ENCODE data around the gene PRR30.
"Not testable (repeated sequence)": the region's sequence is repeated elsewhere in the genome, so short reads cannot be mapped to it uniquely, and the experiment has no call there.

Gene PRR30

GRCh38 chr2:27139310-27139709 is at the start of gene PRR30:
TSS of gene PRR30 (minus strand) at chr2:27139410. CDS start at chr2:27138329, 1,081 bp downstream.
- DNase-seq (ENCODE audit: low read depth in 3 of 3), result no peak

GRCh38 chr2:27186613-27187345 is 47.6 kb upstream of the PRR30 start:
- DNase-seq (ENCODE audit: low read depth in 3 of 3), result no peak

DNA sequence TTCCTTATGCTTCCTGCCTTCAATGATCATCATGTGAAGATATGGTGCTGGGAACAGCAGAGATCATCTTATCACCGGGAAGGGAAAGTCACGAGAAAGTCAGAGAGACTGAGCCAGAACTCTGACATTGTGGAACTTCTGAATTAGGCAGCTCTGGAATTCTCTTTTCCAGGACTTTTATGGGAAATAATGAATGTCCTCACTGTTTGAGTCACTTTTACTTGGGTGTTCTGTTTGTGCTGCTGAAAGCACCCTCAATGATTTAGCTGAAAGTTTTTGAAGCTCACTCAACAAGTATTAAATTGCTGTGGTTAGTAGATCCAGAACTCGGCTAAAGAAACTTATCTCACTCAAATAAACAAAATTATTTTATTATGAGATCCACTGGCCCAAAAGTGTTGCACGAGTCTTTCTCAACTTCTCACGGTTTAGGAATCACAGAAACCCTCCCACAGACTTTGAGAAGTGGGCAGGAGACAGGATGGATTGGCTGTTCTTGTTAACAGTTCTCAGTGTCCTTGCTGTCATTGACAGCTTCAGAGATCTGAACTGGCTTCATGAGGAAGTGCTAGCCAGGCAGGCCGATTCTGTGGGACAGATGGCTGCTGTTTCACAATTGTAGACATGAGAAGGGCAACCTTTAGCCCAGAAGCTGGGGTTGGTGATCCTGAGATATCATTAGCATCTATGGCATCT is 46.3 kb upstream of the PRR30 start:
- no peak for DNase-seq (ENCODE audit: low read depth in 3 of 3)

GRCh38 chr2:27184115-27184514 is 44.9 kb upstream of the PRR30 start:
- DNase-seq (ENCODE audit: low read depth in 3 of 3), result no peak

DNA sequence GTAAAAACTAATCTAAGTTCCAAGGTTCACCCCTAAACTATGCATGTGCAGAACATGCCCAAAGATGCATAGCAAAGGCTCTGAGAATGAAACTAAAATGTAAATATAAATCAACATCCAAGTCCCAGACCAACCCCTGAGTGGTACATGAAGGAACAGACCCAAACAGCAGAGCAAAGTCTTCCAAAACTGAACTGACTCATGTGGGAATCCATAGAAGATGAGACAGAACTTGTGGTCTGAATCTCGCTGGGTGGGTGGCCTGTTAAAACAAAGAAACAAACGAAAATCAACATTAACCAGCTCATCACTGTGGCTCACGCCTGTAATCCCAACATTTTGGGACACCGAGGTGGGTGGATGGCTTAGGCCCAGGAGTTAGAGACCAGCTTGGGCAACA is 43.1 kb upstream of the PRR30 start:
- DNase-seq (ENCODE audit: low read depth in 3 of 3), result no peak

GRCh38 chr2:27179344-27180000 is 40.3 kb upstream of the PRR30 start:
- DNase-seq (ENCODE audit: low read depth in 3 of 3), result no peak

- no peak for DNase-seq (ENCODE audit: low read depth in 3 of 3)
Measured at GRCh38 chr2:27178469-27178868, 39.3 kb upstream of the PRR30 start.

- no peak for DNase-seq (ENCODE audit: low read depth in 3 of 3)
Measured at GRCh38 chr2:27177441-27178351, 38.5 kb upstream of the PRR30 start.

GRCh38 chr2:27175781-27176180 is 36.6 kb upstream of the PRR30 start:
- not testable (repeated sequence) for DNase-seq (ENCODE audit: low read depth in 3 of 3)

GRCh38 chr2:27175330-27175729 is 36.1 kb upstream of the PRR30 start:
- no peak for DNase-seq (ENCODE audit: low read depth in 3 of 3)

DNA sequence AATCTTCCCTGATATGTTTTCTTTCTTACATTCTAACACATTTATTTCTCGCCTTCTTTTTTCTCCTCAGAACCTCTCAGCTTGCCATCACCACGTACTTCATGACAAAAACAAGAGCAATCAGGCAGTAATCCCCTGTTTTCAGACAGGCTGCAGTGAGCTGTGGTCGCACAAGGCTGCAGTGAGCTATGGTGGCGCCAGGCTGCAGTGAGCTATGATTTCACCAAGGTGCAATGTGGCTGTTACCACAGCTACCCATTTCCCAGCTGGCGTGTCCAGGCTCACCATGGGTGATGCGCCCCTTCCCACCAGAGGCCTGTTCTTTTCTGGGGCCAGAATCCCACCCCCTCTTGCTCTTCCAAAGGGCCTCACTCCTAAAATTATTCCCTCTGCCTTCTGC is 35.4 kb upstream of the PRR30 start:
- DNase-seq (ENCODE audit: low read depth in 3 of 3), result no peak

DNA sequence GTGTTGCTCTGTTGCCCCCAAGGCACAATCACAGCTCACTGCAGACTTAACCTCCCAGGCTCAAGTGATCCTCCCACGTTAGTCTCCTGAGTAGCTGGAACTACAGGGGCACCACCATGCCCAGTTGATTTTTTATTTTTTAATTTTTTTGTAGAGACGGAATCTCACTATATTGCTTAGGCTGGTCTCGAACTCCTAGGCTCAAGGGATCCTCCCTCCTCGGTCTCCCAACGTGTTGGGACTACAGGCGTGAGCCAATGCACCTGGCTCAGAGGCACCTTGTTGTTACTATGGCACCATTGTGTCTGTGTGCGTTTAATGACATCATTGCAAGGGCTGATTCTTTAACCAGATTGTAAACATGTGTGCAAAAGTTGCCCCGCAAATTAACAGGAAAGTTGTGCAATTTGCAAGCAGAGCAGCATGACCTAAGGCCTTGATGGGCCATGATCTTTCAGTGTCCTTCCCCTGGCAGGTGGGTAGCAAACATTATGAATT is 32.2 kb upstream of the PRR30 start:
- no peak for DNase-seq (ENCODE audit: low read depth in 3 of 3)

DNA sequence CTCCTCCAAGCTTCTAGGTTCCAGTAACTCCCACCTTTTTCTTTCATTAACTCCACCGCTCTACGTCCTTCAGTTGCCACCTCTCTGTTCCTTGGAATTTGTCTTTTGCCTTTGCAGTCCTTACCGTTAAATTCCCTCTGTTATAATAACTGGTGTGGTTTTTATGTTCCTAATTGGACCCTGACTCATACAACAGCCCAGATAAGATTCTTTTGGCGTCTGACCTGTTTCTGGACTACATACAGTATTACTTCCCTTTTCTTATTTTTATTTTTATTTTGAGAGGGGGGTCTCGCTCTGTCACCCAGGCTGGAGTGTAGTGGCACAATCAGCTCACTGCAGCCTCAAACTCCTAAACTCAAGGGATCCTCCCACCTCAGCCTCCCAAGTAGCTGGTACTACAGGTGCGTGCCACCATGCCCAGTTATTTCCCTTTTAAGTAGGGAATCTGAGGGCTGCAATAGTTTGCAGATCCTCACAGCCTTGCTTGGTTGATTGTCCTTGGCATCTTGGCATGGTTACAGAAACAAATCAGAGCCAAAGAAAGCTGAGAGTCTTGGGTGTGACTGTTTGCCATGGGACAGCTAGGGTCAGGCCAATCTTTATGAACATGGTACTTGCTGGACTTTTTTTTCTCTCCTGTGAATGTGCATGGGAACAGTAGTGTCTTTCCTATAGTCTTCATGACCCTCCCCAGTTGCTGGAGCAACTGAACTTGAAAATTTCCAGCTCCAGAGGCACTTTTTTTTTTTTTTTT is 31.5 kb upstream of the PRR30 start:
- no peak for DNase-seq (ENCODE audit: low read depth in 3 of 3)

- DNase-seq (ENCODE audit: low read depth in 3 of 3), result no peak
Measured at GRCh38 chr2:27164960-27165763, 26.0 kb upstream of the PRR30 start.

DNA sequence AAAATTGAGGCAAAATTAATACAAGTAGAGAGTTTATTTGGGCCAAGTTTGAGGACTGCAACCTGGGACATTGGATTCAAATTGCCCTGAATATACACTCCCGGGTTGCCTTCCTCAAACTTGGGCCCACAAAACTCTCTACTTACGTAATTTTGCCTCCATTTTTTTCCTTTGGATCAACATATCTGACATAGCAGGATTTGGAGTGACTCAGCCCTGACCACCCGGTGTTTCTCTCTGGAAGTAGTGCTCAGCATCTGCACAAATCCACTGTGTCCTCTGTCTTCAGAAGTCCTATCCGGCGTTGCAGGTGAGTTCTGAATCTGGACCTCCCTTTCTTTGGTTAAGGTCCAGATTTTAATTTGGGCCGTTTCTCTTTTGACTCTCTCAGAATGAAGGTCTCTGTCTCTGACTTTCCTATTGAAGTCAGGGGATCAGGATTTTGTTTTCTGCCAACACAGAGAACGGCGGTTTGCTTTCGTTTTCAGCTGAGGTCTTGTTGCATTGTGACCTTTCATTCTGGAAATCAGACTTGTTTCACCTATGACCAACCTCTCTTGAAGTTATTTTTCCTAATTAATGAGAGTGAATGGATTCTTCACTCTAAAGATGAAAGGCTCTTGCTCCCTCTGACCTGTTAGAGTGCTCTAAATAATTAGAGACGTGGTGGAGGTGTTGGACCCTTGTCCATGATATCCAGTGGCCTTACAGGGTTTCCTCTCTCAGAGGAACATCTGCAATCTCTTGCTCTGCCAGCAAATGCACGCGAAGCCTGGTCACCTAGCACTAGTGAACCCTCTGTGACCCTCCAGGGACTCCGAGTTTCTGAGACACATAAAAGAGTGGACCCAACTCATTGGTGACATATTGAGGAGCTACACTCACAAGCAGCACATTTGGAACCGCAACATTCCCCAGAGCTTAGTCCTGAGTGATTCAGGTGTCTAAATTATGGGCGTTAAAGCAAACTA is 23.2 kb upstream of the PRR30 start:
- DNase-seq (ENCODE audit: low read depth in 3 of 3), result no peak

GRCh38 chr2:27160191-27160590 is 21.0 kb upstream of the PRR30 start:
- DNase-seq (ENCODE audit: low read depth in 3 of 3), result no peak

DNA sequence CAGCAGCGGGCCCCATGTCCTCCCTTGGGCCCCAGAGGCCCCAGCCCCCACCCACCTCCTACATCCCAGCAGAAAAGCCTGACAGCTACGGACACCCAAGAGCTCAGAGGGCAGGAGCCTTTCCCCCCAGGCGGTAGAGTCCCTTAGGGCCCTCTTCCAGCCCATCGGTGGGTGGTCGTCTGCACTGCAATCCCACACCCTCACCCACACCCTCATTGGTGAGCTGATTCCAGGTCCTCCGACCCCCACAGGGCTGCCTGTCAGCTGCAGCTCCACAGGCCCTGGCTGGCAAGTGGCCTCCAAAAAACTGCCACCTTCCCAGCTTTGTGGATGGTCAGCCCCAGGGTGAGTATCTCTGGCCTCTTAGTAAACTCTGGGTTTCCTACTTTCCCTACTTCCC is 20.1 kb upstream of the PRR30 start:
- no peak for DNase-seq (ENCODE audit: low read depth in 3 of 3)

DNA sequence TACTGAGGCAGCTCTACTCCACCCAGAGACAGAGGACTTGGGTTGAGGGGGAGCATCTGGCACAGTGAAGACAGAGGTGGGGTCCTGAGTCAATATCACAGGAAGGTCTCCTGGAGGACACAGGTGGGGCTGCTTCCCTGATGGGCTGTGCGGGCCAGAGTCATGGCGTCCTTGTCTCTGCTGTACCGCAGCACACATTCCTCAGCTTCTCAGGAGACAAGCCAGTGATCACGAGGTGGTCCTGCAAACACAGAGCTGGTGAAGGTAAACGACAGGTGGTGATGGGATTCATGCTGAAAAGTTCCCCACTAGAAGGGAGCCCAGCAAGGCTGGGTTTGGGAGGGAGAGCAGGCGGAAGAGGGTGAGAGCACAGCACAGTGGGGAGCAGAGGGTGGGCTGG is 19.3 kb upstream of the PRR30 start:
- DNase-seq (ENCODE audit: low read depth in 3 of 3), result no peak

- no peak for DNase-seq (ENCODE audit: low read depth in 3 of 3)
Measured at GRCh38 chr2:27155069-27155520, 15.9 kb upstream of the PRR30 start.

Measured in stimulated activated CD4-positive, alpha-beta T cell treated with anti-CD3 and anti-CD28 coated beads, TNF-alpha, amount 100 ng/mL, for 24 hours (primary cell).